Activated T-cell treated with anti-CD3 and anti-CD28 coated beads for 4 hours (primary cell): Measurements from ENCODE around the gene YDJC.
A peak's percentile ranks its signal among the peaks of the same experiment; 100 is the strongest.
"Not testable (repeated sequence)": the region's sequence is repeated elsewhere in the genome, so short reads cannot be mapped to it uniquely, and the experiment has no call there.

Source experiments
- DNase-seq: peaks from one replicate; pipeline ENCODE4 v3.0.0-alpha.2; 2020

YDJC gene, protein sequence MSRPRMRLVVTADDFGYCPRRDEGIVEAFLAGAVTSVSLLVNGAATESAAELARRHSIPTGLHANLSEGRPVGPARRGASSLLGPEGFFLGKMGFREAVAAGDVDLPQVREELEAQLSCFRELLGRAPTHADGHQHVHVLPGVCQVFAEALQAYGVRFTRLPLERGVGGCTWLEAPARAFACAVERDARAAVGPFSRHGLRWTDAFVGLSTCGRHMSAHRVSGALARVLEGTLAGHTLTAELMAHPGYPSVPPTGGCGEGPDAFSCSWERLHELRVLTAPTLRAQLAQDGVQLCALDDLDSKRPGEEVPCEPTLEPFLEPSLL

DNA sequence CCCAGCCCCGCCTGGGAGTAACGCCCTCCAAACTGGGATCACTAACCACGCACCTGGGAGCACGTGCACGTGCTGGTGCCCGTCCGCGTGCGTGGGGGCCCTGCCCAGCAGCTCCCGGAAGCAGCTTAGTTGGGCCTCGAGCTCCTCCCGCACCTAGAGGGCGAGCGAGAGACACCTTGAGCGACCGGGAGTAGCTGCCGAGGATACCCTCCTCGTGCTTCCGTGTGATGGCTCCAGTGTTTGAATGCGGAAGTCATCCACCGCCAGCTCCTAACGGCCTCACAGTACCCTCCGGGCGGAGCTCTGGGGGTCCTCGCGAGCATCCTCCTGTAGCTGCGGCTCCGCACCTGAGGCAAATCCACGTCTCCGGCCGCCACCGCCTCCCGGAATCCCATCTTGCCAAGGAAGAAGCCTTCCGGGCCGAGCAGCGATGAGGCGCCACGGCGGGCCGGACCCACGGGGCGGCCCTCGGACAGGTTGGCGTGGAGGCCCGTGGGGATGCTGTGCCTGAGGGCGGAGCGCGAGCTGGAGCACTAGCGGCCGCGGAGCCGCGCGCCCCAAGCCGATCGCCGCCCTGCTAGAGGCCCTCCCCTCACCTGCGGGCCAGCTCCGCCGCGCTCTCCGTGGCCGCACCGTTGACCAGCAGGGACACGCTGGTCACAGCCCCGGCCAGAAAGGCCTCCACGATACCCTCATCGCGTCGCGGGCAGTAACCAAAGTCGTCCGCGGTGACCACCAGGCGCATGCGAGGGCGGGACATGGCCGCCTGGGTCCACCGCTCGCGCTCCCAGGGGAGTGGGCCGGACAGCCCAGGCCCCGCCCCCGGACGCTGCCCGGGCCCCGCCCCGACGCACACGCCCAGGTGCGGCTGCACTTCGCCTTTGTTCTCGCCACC lies at the start of gene YDJC:
Gene YDJC (minus strand): TSS at position 768 of the 895 bp plus-strand sequence. CDS start 8 bp downstream, at position 760.
- peak; percentile 95 for DNase-seq

DNA sequence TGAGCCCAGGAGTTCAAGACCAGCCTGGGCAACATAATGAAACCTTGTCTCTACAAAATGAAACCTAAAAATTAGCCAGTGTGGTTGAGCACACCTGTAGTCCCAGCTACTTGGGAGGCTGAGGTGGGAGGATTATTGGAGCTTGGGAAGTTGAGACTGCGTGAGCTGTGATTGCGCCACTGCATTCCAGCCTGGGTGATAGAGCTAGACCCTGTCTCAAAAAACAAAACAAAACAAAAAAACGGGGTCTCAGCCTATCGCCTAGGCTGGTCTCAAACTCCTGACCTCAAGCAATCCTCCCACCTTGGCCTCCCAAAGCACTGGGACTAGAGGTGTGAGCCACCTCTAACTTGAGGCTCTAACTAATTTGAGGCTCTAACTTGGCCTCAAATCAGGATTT lies 49.6 kb upstream of the YDJC start:
- no peak for DNase-seq

DNA sequence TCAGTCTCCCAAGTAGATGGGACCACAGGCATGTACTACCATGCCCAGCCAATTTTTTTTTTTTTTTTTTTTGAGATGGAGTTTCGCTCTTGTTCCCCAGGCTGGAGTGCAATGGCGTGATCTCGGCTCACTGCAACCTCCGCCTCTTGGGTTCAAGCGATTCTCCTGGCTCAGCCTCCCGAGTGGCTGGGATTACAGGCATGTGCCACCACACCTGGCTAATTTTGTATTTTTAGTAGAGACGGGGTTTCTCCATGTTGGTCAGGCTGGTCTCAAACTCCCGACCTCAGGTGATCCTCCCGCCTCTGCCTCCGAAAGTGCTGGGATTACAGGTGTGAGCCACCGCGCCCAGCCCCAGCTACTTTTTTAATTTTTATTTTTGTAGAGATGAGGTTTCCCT lies 49.0 kb upstream of the YDJC start:
- not testable (repeated sequence) for DNase-seq

DNA sequence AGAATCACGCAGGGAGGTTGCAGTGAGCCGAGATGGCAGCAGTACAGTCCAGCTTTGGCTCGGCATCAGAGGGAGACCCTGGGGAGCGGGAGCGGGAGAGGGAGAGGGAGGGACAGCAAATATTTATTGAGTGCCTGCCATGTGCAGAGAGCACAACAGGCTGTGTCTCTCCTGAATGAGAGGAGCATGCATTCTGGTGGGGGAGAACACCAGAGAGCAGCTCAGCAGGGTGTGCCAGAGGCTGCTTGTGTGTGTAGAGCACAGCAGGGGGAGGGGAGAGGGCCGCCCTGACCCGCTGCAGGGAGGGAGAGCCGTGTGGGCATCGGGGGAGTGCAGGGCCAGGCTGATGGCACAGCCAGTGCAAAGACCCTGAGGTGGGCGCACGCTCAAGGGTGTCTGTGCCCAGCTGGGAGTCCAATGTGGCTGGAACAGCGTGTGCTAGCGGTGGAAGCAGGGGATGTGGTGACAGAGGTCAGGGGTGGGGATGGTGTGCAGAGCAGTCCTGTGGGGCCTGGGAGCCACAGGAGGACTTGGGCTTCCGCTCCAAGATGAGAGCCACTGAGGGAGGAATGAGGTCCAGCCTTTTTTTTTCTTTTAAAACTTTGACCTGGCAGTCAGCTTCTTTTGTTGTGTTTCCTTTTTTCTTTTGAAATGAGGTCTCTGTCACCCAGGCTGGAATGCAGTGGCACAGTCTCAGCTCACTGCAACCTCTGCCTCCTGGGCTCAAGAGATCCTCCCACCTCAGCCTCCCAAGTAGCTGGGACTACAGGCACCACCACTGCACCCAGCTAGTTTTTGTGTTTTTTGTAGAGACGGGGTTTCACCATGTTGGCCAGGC lies 48.0 kb upstream of the YDJC start:
- no peak for DNase-seq

DNA sequence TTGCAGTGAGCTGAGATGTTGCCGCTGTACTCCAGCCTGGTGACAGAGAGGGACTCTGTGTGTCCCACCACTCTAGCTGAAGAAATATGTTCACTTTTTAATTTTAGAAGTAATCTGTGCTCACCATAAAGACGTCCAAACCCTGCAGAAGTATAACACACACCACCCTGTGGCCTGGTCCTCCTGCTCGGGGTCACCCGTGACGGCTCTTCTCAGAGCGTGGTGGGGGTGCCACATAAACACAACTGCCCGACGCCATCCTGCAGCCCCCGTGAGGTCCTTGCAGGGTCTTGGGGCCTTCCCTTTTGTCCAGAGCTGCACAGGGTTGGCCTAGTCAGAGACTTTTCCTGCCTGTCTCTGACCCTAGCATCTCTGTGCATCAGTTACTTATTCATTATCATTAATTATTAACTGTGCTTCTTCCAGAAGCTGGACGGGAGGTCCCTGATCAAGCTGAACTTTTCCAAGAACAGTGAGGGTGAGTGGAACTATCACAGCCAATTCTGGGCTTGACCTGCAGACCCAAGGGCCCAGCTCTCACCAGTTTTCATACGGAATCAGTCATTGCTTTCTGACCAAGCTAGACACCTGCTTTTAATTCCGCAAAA lies 44.9 kb upstream of the YDJC start:
- no peak for DNase-seq

DNA sequence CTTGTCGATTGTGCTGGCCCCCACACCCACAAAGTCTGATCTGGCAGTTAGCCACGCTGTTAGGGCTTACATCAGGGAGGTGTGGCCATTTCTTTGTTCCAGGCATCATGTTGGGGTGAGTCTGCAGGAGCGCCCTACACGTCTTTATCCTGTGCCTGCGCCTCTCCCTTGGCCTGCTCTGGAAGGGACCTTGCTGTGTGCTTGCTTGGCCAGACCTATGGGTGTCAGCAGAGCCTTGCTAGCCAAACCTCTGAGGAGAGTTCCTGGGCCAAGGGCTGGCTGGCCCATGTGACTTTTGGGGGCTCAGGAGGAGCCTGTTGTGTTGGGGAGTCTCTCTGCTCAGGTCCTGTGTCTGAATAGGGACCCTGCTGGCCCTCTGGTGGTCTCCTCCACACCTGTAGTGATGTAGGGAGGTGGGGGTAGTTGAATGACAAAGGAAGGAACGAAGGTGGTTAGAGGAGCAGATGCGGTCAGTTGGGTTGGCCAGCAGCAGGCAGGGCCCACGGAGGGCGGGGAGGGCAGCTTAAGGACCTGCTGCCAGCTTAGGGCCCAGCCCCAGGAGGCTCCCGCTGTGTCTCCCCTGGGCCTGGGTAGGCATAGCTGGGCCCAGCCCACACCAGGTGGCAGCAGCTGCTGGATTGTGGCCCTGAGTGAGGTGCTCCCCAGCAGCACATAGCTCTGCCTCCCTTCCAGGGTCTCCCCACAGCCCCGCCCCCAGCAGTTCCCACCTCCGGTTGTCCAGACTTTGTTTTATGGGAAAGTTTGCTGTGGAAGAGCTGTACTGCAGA lies 43.9 kb upstream of the YDJC start:
- no peak for DNase-seq

DNA sequence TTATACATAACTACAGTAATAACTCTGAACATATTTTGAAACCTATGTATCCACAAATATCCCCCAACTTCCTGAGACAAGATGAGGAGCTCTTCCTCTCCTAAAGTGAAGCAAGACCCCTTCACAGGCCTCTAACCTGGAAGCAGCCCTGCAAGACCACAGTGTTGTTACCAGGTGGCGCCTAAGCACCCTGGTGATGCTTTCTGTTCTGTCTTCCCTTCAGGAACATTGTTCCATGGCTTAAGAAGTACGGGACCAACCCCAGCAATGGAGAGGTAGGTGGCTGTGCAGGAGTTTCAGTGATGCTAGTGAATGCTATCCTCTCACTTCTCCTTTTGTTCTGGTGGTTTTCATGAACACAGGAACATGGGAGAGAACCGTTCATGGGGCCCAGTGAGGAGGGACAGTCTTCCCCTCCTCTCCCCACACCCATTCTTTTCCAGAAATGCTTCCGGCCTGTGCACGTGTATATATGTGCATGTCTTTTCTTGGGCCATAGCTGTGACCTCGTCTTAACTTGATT lies 42.3 kb upstream of the YDJC start:
- no peak for DNase-seq

DNA sequence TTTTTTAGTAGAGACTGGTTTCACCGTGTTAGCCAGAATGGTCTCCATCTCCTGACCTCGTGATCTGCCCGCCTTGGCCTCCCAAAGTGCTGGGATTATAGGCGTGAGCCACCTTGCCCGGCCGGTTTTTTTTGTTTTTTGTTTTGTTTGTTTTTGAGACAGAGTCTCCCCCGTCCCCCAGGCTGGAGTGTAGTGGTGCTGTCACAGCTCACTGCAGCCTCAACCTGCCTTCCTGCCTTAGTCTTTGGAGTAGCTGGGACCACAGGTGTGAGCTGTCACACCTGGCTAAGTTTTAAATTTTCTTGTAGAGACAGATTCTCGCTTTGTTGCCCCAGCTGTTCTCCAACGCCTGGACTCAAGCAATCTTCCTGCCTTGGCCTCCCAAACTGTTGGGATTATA lies 39.2 kb upstream of the YDJC start:
- DNase-seq: no peak

DNA sequence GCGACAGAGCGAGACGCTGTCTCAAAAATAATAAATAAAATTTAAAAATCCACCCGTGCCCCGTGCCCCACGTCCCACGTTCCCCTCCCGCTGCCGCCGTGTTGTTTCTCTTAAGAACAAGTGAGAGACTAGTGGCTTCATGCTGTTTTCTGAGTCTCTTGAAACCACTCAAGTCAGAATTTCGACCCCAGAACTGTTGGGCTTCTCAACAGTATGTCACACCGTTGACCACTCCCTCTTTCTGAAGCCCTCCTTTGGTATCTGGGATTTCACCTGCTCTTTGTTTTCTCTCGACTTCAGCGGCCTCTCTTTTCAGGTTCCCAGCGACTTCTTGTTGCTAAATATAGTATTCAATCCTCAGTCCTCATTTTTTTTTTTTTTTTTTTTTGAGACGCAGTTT lies 37.0 kb upstream of the YDJC start:
- no peak for DNase-seq

DNA sequence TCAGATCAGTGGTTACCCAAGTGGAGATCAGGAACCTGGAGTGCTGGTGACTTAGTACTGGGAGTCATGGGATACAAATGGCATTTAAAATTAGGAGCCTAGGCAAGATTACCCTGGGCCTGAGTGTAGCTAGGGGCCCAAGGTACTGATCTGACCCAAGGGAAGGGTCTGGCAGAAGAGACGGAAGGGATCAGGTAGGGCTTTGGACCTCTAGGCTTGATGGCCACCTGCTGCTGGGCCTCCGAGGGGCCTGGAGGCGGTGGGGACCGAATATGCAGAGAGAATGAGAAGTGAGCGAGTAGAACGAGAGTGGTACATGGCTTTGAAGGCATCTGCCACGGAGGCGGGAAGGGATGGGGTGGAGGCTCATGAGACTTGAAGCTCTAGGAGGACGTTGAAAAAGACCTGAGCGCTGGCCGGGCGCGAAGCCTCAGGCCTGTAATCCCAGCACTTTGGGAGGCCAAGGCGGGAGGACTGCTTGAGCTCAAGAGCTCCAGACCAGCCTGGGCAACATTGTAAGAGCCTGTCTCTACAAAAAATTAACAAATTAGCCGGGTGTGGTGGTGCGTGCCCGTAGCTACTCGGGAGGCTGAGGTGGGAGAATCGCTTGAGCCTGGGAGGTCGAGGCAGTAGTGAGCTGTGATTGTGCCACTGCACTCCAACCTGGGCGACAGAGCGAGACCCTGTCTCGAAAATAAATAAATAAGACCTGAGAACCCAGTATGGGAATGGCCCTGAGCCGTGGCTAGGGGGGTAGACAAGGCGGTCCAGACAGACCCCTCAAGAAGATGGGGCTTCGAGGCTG lies 35.4 kb upstream of the YDJC start:
- no peak for DNase-seq

DNA sequence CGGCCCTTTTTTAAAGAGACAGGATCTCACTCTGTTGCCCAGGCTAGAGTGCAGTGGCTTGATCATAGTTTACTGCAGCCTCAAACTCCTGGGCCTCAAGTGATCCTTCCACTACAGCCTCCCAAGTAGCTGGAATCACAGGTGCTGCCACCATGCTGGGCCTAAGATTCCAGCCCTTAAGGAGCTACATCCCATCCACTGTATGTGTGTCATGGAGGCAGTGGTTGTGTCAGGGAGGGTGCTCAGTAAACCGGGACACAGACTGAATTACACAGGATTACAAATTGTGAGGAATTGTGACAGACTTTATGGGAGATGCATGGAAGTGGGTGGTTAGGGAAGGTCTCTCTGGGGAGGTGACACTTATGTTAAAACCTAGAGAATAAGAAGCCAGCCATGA lies 33.9 kb upstream of the YDJC start:
- DNase-seq: no peak

DNA sequence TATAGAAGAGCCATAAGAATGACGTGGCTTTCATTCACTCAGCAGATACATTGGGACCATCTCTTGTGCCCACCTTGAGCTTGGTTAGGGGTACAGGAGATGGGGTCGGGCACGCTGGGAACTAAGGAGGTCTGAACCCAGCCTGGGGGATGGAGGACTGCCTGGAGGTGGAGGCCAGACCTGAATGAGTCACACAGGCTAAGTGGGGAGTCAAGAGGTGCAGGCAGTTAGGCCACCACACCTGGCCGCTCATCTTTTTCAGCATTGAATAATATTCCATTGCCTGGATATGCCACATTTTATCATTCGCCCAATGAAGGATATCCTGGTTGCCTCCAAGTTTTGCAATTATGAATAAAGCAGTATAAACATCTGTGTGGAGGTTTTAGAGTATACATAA lies 32.2 kb upstream of the YDJC start:
- no peak for DNase-seq

DNA sequence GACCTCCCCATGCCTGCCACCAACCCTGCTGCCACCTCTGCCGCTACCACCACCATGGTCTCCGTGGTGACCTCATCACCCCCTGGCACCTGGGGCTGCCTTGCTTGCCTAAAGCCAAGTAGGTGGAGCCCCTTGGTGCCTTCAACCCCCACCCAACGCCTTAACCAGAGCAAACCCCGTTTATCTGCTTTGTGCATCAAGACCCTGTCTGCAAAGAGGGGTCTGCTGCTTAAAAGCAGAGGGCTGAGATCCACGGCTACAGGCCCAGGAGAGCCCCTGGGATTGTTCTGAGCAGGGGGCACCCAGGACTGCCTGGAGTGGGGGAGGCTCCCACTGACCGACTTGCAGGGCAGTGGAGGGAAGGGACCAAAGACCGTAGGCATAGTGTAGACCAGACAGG lies 31.1 kb upstream of the YDJC start:
- DNase-seq: no peak

DNA sequence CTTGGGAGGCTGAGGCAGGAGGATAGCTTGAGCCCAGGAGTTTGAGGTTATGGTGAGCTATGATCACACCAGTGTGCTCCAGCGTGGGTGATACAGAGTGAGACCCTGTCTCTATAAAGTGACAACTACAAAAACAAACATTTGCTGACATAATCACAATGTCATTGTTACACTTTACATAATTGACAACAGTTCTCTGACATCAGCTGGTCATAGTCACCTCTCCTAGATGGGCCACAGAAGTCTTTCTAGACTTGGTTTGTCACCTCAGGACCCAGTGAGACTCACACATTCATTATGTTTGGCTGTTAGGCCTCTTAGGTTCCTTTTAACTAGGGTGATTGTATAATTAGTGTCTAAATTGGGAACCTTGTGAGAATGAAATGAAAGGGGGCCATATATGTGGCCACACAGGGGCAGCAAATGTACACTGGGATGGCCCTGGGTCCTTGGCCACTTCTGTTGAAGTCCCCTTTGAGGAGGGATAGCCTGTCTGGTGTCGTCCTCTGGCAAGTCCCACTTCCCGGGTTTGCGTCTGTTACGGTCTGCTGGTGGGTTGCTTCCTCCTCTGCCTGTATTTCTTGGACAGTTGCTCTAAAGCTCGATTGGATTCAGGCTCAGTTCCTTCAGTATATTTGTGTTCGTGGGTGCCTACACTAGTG lies 30.2 kb upstream of the YDJC start:
- no peak for DNase-seq

DNA sequence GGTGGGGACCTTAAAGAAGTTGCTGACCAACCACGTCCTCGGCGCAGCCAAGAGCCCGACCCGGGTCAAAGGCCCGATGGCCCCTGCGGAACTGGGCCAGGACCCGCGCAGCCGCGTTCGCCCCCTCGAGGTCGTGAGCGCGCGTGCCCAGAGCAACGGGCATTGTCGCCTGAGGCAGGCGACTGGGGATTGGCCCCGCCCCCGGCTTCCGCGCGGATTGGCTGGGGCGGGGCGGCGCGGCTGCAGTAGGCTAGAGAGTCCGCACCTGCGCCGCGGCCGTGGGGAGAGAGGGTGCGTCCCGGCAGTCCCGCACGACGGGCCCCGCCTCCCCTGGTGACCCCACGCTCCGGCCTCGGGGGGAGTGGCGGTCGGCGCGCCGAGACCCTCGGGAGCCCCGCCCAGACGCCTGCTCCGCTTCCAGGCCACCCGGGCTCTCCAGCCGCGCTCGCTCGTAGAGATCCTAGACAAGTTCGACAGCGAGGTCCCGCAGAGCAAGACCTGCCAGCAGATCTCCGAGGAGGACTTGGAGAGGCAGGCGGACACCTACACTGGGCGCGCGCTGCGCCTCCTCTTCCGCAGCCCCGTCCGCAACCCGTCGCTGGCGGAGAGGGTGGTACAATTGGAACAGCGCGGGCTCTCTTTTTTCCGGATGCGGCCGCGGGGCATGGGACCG lies 27.7 kb upstream of the YDJC start:
- DNase-seq: peak; percentile 59

DNA sequence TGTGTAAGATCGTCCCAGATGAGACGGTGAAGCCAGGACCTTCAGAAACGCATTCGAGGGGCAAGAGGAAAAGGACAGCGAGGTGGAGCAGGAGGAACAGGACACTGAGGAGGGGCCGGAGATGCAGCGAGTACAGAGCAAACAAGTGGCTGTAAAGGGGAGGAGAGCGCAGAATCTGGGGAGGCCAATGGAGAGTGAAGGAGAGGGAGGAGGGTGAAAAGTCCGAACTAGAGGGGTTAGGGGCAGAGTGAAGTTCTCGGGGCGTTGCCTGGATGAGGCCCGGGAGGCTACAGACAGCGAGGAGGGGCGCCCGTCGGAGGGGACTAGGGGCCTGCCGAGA lies 27.2 kb upstream of the YDJC start:
- no peak for DNase-seq

DNA sequence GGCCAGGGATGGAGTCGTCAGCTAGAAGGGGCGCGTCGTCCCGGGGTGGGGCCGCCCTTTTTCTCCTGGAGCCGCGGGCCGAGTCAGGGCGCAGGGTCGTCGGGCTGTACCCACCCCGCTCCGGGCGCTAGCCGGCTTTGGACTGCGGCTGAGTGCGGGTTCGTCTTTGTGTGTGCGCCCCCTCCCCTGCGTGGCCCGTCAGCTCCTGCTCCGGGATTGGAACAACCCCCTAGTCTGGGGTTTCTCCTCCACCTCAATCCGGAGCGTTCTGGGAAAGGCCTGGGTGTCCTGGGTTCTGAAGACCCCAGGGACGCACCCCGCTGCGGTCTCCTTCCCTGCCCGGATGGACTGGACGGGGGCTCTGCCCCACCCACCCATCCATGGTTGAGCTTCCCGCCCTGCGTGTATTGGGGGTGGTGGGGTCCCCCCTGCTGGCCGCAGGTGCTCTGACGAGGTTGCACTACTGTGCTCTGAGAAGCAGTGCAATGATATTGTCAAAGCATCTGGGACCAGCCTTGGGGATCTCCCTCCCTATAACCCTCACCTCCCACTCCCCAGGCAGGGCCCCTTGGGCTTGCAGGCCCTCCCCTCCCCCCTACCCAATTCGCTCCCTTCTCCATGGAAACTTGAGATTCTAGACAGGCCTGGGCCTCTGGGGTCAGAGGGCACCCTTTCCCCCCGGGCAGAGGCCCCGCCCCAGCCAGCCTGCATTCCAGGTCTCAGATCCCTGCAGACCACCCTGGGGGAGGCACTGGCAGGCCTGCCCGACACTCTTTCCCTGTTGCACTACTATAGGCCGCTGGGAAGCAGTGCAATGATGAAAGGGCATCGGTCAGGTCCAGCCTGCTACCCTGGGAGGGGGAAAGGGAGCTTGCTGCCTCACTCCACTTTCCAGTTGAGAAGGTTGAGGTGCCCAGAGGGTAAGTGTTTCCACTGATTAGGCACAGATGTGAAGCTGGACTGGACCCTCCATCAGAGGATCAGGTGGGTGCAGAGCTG lies 23.0 kb upstream of the YDJC start:
- DNase-seq: no peak

DNA sequence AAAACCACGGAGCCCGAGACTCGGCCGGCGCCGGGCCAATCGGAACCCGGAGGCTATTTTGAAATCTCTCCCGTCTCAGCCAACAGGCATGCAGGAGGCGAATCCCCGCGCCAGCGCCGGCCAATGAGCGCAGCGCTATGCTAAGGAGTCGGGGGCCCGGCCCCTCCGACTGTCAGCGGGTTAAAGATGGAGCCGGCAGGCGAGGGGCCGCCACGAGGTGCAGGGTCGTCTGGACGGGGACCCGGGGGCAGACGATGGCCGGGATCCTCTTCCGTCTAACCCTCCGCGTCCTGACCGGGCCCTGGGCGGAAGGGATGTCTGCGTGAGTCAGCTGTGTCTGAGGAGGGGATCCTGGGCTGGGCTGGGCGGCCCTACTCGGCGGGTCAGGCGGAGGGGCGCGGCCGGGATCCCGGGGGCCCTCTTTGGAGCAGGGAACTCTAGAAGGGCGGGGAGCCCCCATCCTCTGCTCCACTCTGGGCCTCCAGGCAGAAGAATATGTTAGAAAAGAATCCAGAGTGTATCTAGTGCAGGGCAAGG lies 22.3 kb upstream of the YDJC start:
- peak; percentile 66 for DNase-seq
